SU-DHL-6 (cell line): ENCODE results near the gene SAP25.

Source experiments
- H2AFZ ChIP-seq: fragments of 200-600 bp; sonication (generic); 2 replicates; pipeline ENCODE4 v1.6.1; 2014; ENCODE audit warnings: low read depth, mild to moderate bottlenecking, moderate library complexity, mixed read lengths, antibody characterized with exemption, low read length; ENCODE audit not compliant: severe bottlenecking
- H3F3A ChIP-seq: fragments of 200-600 bp; shearing (Covaris generic); 2 replicates; pipeline ENCODE4 v1.6.0; 2016; ENCODE audit warnings: antibody characterized with exemption, mild to moderate bottlenecking; ENCODE audit not compliant: insufficient read depth
- H3K27ac ChIP-seq: fragments of 200-600 bp; sonication (generic); 2 replicates; pipeline ENCODE4 v1.5.1; 2016; ENCODE audit warnings: low read depth, mild to moderate bottlenecking, low read length, moderate library complexity, mixed read lengths
- H3K27me3 ChIP-seq: fragments of 200-600 bp; sonication (generic), shearing (Covaris generic); 2 replicates; pipeline ENCODE4 v1.6.0; 2014; ENCODE audit warnings: mild to moderate bottlenecking, low read length
- H3K36me3 ChIP-seq: fragments of 200-600 bp; sonication (generic); 2 replicates; pipeline ENCODE4 v1.6.1; 2014; ENCODE audit warnings: mild to moderate bottlenecking, low read length, mixed read lengths
- H3K4me2 ChIP-seq: fragments of 300-600, 200-600 bp; shearing (Covaris generic), sonication (generic); 2 replicates; pipeline ENCODE4 v1.6.0; 2014; ENCODE audit warnings: low read length, low read depth, mild to moderate bottlenecking; ENCODE audit not compliant: poor library complexity, severe bottlenecking
- H3K4me3 ChIP-seq: fragments of 200-600 bp; sonication (generic); 2 replicates; pipeline ENCODE4 v1.5.1; 2014; ENCODE audit warnings: antibody characterized with exemption, low read length, mild to moderate bottlenecking, mixed read lengths; ENCODE audit not compliant: insufficient read depth, poor library complexity, severe bottlenecking
- H3K79me2 ChIP-seq: fragments of 200-600 bp; sonication (generic); 2 replicates; pipeline ENCODE4 v1.6.1; 2014; ENCODE audit warnings: mild to moderate bottlenecking, low read length, moderate library complexity; ENCODE audit not compliant: insufficient read depth
- H3K9ac ChIP-seq: fragments of 200-600 bp; sonication (generic); 2 replicates; pipeline ENCODE4 v1.7.0; 2014; ENCODE audit warnings: mild to moderate bottlenecking, low read length
- H3K9me2 ChIP-seq: fragments of 200-600 bp; sonication (generic); replicated peaks from 2 replicates; pipeline ENCODE4 v1.6.1; 2014; ENCODE audit warnings: low read length; ENCODE audit not compliant: insufficient read depth
- H3K9me3 ChIP-seq: fragments of 200-600 bp; sonication (generic); 2 replicates; pipeline ENCODE4 v1.6.1; 2014; ENCODE audit warnings: low read length, mixed read lengths; ENCODE audit not compliant: insufficient read depth
- H4K20me1 ChIP-seq: fragments of 200-600 bp; sonication (generic); 2 replicates; pipeline ENCODE4 v1.6.1; 2014; ENCODE audit warnings: low read depth, mild to moderate bottlenecking, antibody characterized with exemption, low read length, moderate library complexity, mixed read lengths
- CTCF ChIP-seq: fragments of 200-600 bp; sonication (generic); IDR thresholded peaks from one replicate; pipeline ENCODE4 v1.5.1; 2017; ENCODE audit warnings: antibody characterized with exemption, mild to moderate bottlenecking, low read length, moderate library complexity; ENCODE audit not compliant: insufficient read depth, poor library complexity, severe bottlenecking
- EZH2phosphoT487 ChIP-seq: fragments of 200-600 bp; sonication (generic), shearing (Covaris generic); conservative IDR thresholded peaks from 2 replicates; pipeline ENCODE4 v1.6.1; 2018; ENCODE audit warnings: mild to moderate bottlenecking, antibody characterized with exemption, low read length, moderate library complexity, mixed read lengths

SAP25 gene

GRCh38 chr7:100620239-100620638 is 46.5 kb upstream of the SAP25 start:
- Histone ChIP-seq H2AFZ (no peak overlapping the region), H4K20me1 (no peaks in the 10 kb centered on the region), H3K9ac (no peak overlapping the region), H3K9me2 (no peaks in the 10 kb centered on the region), H3K27me3 (no peaks in the 10 kb centered on the region), H3K9me3 (no peaks in the 10 kb centered on the region), H3K4me3 (no peak overlapping the region), H3K4me2 (no peak overlapping the region), H3K27ac (no peak overlapping the region), H3F3A (no peaks in the 10 kb centered on the region), H3K36me3 (no peaks in the 10 kb centered on the region), H3K79me2 (no peaks in the 10 kb centered on the region)
- TF ChIP-seq CTCF (no peak), EZH2phosphoT487 (no peak)

- no peaks in the 10 kb centered on the region for H3K9me2 ChIP-seq
- no peak overlapping the region for H3K4me3 ChIP-seq
- H3K9ac ChIP-seq, result no peak overlapping the region
- no peaks in the 10 kb centered on the region for H3K9me3 ChIP-seq
- H2AFZ ChIP-seq, result no peak overlapping the region
- no peaks in the 10 kb centered on the region for H3K79me2 ChIP-seq
- no peaks in the 10 kb centered on the region for H4K20me1 ChIP-seq
- H3K36me3 ChIP-seq, result no peaks in the 10 kb centered on the region
- peaks cover 6% of the 10 kb centered on the region; the same call in 1 of the 2 replicates for H3F3A ChIP-seq
- TF ChIP-seq CTCF, result no peak
- no peak for TF ChIP-seq EZH2phosphoT487
- no peak overlapping the region for H3K4me2 ChIP-seq
- H3K27ac ChIP-seq, result no peak overlapping the region
- no peaks in the 10 kb centered on the region for H3K27me3 ChIP-seq
These were observed 40.7 kb upstream of the SAP25 start for GRCh38 chr7:100614308-100614861.

- Histone ChIP-seq H3K27ac (no peak overlapping the region), H2AFZ (no peak overlapping the region), H3K9me2 (no peaks in the 10 kb centered on the region), H3K27me3 (no peaks in the 10 kb centered on the region), H3K36me3 (no peaks in the 10 kb centered on the region), H3F3A (peaks cover 6% of the 10 kb centered on the region; the same call in 1 of the 2 replicates), H4K20me1 (no peaks in the 10 kb centered on the region), H3K79me2 (no peaks in the 10 kb centered on the region), H3K4me3 (no peak overlapping the region), H3K9ac (no peak overlapping the region), H3K4me2 (peak overlapping the region; percentile 78), H3K9me3 (no peaks in the 10 kb centered on the region)
- no peak for TF ChIP-seq CTCF
- no peak for TF ChIP-seq EZH2phosphoT487
These were observed 39.9 kb upstream of the SAP25 start for GRCh38 chr7:100613412-100614175.
